ENCODE results near the gene ZNF689.

- peak in 2 of 6 experiments; percentile 5 to 28 for TF ChIP-seq CTCF (IDR thresholded peaks at IDR 0.05)
- no peak for TF ChIP-seq POLR2A (IDR thresholded peaks at IDR 0.05)
These were observed 48.2 kb downstream of the ZNF689 start for GRCh38 chr16:30562021-30562420.

Data from Peyer's patch (tissue), 4 donors.